Activated CD8-positive, alpha-beta memory T cell treated with anti-CD3 and anti-CD28 coated beads, Interleukin-2, amount 50 U/mL, for 4 hours (primary cell): Measurements from ENCODE around the gene ODAD2.
"Not testable (repeated sequence)": the region's sequence is repeated elsewhere in the genome, so short reads cannot be mapped to it uniquely, and the experiment has no call there.

ENCODE experiments used
- DNase-seq: peaks from one replicate; pipeline ENCODE4 v3.0.0-alpha.2; 2020

ODAD2 gene

DNA sequence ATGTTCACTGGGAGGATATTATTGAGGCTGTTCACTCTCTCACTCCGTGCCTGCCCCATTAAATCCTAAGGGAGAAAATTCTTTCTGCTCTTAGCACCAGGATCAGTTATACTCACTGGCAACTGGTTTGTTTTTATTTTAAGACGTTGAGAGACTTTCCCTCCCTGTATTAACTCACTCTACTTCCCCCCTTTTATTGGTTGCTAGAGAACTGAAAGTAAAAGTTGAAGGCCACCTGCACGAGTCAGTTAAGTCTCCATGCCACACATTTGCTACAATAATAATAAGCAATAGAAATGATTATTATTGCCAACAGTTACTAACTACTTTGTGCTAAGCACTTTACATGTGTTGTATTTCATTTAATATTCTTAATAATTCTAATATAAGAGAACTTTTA, 40.5 kb downstream of the ODAD2 start:
- DNase-seq = not testable (repeated sequence)

DNA sequence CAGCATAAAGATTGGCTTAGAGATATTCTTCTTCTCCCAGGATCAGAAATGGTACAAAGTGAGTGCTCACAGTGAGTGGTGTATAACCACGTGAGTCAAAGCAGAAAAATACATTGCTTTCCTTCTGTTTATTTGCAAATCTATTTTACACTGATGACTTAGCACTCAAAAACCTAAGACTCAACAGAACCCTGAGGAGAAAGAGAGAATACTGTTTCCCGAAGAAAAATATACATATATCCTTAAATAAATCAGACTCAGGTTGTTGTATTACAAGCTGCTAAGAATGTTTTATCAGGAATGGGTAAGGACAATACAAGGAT, 48.7 kb downstream of the ODAD2 start:
- no peak for DNase-seq

DNA sequence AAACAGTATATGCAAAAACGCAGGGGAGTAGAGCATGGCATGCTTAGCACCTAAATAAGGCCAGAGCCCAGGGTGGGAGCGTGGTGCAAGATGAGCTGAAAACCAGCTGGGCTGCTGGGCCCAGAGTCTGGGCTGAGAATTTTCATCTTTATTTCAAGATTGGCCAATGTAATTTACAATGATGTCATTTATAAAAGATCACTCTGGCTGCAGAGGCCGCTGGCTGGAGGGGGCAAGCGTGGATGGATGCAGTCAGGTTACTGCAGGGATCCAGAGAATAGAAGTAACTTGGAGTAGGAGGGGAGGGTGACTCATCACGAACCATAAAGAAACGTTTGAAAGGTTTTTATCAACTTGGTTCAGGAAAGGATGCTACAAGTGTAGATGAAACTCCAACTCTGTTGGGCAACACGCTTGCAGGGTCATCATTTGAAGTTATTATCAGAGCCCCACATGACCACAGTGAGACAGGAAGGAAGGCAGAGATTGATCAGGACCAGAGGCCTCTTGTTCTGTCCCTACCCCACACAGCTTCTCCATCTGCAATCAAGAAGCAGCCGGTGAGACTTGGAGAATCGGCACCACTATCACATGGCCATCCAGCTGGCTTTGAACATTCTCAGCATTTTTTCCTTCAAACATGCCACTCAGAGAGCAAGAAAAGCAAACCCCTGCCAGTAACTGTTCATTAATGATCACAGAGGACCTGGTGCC, 49.2 kb downstream of the ODAD2 start:
- DNase-seq = no peak

DNA sequence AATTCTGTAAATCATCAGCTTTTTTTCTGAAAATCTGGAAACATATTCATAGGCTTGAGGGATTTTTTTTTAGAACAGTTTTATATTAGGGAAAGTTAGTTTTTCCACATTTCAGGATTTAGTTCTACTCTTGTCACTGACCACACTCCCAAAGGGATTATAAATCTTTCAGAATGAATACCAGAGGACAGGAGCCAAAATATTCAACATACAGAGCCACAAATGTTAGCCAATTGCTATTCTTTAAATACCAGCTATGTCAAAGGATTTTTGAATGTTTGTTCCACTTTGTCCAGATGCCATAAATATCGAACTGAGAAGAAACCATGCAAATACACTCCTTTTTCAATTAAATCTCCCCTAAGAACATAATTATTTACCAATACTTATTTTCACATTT, 50.7 kb downstream of the ODAD2 start:
- no peak for DNase-seq

DNA sequence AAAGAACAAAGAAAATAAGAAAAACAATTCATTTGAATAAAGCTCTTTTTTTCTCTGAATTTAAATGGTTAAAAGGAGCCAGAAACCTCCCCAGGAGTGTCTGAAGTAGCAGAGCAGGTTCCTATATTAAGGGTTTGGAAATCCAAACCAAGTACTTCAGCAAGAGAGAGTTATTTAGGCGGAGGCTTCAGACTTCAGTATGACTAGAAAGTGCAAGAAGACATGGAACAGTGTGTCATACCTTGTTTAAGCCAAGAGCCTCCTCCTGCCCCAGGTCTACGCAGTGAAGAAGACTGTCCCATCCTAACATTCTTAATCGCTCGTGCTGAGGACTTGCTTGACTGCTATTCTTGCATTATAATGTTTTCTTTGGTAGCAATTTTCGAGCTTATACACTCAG, 51.3 kb downstream of the ODAD2 start:
- no peak for DNase-seq

DNA sequence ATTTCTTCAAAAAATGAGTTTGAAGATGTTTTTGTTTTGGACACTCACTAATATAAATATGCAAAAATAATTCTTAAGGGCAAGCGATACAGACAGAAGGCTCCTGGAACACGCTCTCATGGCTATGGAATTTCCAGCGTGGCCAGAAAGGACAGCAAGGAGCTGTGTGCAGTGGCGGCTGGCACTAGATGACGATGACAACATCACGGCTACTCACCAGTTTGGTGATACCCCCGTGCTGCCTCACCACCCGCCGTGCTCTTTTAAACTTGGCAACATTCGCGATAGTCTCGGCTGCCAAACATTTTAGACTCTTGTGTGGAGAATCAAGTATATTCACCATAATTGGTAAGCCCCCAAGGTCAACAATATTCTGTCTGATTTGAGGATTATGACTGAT, 54.9 kb downstream of the ODAD2 start:
- no peak for DNase-seq

DNA sequence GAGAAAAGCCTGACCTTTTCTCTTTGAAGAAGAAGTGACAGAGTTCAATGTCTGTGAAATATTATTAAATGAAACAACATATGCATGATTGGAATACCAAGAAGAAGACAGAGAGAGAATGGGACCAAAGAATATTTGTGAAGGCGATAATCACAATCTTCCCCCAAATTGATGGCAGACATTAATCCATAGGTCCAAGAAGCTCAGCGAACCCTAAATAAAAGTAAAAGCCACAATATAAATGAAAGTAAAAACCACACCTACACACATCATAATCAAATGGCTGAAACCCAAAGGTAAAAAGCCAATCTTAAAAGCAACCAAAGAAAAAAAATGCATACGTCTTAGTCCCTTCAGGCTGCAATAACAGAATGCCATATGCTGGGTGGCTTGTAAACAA, 84.0 kb downstream of the ODAD2 start:
- DNase-seq = no peak

DNA sequence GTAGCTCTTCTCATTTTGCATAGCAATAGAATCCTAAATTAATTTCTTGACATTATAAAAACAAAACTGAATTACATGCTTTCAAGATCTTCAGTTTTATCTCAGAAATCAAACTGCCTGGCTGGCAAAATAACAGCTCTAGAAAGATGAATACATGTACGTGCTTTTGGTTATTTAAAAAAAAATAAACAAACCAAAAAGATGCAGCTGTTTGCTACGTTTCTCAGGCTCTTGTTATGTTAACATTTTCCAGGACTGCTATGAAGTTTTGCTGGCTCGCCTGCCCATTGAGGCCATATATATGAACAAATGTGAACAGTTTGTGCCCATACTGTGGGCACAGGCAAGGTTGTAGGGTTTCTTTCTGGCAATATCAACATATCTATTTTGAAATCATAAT, 86.6 kb downstream of the ODAD2 start:
- DNase-seq = no peak

DNA sequence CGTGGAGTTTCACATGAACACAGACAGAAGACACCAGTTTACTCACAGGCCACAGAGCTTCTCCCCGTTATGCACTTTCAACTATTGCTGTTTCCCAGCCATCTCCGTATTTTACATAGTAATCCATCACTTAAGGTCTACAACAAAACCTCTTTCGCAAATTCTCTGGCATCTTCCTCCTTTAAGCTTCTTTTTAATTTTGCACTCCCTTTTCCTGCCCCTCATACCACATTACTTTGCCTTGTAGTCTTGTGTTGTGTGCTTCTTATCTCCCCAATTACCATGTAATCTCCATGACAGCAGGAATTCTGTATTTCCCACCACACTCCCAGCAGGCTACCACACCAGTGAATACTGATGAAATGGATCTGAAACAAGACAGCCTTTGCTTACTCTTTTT, 87.3 kb downstream of the ODAD2 start:
- DNase-seq = no peak

DNA sequence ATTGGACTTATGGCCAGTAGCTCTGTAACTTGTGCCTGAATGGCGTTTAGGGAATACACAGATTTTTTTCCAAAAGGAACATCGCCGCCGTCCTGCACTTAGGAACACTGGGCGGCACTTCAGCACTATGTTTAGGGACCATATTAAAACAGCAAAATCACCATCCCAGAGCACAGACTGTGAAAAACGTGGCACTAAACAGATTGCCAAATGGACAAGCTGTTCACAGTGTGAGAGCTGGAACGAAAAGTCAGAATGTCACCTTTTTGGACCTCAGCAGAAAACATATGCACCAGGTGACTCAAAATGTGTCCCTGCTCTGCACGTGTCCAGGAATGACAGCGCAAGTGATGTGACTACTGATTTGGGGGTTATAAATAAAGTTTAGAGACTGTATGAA, 87.9 kb downstream of the ODAD2 start:
- DNase-seq = no peak

DNA sequence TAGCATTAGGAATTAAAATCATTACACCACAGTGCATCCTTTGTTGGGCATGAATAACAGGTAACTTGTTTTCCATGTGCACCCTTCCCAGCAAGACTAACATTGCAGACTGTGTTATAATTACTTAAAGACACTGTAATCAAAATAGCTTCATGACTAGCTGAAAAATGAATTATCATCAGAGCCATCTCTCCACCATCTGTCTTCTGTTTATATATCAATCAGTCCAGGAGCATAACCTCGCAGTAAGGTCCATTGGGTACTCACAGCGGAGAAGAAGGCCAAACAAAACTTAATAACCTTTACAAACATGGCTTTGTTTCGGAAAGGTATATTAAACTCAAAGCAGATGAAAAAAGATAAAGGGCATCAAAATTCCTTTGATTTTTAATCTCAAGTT, 90.6 kb downstream of the ODAD2 start:
- no peak for DNase-seq

DNA sequence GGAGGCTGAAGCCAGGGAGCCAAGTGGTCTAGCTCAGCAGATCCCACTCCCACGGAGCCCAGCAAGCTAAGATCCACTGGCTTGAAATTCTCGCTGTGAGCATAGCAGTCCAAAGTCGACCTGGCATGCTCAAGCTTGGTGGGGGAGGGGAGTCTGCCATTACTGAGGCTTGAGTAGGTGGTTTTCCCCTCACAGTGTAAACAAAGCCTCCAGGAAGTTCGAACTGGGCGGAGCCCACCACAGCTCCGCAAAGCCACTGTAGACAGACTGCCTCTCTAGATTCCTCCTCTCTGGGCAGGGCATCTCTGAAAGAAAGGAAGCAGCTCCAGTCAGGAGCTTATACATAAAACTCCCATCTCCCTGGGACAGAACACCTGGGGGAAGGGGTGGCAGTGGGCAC, 99.4 kb downstream of the ODAD2 start:
- not testable (repeated sequence) for DNase-seq

DNA sequence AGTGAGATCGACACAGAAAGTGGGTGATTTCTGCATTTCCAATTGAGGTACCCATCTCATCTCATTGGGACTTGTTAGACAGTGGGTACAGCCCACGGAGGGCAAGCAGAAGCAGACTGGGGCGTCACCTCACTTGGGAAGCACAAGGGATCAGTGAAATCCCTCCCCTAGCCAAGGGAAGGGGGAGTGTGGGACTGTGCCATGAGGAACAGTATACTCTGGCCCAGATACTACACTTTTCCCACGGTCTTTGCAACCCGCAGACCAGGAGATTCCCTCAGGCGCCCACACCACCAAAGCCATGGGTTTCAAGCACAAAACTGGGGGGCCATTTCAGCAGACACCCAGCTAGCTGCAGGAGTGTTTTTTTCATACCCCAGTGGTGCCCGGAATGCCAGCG, 99.8 kb downstream of the ODAD2 start:
- DNase-seq = no peak

DNA sequence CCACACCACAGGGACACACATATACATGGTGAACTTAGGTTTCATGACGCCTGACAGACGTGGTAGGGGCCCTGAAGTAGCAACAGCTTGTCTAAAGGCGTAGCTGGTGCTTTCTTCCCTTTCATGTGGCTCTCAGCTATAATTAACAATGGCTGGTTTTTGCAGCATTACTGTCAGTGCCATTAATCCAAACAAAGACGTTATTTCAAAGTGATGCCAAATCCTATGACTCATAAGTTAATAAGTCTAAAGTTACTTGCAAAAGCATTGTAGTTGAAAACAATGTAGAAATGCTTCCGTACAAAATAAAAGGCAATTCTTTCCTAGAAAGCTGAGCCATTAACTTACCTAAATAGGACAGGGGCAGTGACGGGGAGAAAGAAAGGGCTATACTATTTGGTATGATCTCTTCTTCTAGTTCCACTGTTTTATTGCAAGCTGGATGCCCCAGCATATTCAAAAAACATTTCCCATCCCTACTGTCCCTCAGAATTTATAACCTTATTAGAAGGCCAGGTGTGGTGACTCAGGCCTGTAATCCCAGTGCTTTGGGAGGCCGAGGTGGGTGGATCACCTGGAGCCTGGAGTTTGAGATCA, 105.4 kb downstream of the ODAD2 start:
- DNase-seq = no peak

DNA sequence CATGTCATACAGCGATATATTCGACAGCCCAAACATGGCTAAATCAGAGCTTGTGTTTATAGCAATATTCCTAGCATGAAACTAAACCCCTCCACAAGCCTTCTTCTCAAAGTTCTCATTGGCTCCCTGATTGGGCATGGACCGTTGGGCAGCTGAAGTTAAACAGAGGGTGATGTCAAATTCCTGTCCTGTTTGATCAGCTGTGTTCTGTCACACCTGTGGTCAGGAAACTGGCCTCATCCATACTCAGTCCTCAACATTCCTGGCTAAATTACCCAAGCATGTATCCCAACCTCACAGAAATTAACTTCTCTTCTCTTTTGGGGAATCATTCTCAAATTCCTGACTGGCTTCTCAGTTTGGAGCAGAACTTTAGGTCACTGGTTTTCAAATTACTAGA, 107.9 kb downstream of the ODAD2 start:
- no peak for DNase-seq

DNA sequence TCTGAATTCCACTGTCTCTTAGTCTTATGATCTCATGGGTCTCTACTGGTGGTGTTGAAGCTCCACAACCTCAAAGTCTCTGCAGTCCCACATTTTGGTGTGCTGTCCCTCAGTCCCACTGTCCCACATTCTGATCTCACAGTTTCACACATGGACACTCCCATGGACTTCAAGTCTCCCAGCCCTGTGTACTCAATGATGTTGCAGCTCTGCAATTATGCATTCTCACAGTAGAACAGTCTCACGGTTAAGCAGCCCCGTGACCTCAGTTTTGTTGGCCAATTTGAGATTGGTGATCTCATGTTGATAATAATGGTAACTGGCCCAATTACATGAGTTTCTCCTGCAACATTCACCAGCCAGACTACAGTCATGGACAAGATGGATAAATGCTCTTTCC, 109.4 kb downstream of the ODAD2 start:
- DNase-seq = no peak

DNA sequence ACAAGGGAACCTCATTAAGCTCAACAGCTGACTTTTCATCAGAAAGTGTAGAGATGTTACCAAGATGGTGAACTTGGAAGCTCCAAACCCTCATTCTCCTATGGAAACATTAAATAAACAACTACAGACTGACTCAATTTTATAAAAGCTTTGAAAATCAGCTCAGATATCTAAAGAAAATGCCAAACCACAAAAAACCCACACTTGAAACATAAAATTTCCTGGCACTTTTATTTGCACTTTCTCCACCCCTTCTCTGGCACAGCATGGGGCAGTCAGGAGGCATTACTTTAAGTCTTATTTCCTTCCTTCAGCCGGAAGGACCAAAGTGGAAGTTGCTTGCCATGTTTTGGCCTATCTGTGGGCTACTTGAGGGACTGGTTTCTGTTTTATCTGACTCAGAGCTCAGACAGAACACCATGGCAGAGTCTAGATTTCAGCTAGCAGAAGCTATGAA, 114.7 kb downstream of the ODAD2 start:
- no peak for DNase-seq

DNA sequence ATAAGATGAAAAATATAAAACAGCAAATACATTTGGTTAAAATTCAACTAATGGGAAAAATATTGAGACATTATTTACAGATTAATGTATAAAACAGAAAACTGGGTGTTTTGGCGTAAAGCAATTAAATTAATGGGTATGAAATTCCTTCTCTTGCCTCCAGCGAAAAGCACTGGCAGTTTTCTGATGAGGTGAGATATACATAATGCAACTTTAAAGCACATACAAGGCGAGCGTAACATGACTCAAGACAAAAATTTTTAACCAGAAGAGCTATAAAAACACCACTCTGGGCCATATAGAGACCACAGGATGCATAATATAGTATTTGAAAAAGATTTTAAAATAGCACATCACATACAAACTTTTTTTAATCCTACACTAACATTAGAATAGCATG, 120.6 kb downstream of the ODAD2 start:
- no peak for DNase-seq

DNA sequence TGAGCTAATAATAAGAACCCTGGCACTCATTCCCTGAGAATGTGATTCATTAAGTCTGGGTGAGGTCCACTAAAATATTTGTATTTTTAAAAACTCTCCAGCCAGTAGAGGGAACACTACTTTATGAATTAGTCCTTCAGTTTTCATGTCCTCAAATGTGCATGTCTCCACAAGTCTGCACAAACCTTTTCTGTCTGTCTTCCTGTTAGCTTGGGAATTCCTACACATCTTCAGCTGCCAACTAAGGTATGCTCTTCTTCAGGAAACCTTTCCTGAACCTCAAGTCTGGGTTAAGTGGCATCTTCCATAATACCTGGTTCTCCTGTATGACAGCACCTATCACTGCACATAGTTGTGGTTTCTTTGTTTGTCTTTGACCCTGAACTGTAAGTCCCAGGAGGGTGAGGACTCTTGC, 133.7 kb downstream of the ODAD2 start:
- no peak for DNase-seq

DNA sequence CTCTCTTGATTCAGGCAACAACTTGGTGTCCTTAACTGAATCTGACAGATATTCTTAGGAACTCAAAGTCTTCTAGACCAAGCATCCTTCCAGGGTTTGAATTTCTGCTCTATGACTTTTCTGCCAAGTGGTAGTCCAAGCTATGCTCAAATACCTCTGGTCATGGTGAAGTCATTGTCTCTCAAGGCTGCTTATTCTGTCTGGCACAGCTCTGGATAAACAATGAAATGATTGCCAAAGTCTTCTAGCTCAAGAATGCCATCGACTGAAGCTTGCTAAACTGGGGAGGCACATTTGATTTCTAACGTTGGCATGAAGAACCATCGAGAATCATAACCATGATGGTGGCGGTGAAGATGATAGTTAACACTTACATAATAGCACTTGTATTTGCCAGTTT, 137.1 kb downstream of the ODAD2 start:
- DNase-seq = no peak

DNA sequence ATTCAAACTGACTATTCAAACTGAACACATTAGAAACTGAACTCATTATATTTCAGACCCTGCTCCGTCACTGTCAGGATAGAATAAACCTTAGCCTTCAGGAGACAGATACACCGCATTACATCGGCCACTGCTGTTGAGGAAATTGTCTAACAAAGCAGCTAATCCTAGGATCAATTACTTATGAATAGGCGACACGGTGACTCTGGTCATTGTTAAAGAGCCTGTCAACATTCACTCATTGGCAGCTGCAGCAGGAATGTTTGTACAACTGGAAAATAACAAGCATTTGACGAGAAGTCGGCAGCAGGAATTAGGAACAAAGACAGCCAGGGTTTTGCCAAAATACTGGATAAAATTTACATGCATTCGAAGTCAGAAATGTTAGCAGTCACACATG, 141.3 kb downstream of the ODAD2 start:
- DNase-seq = no peak

DNA sequence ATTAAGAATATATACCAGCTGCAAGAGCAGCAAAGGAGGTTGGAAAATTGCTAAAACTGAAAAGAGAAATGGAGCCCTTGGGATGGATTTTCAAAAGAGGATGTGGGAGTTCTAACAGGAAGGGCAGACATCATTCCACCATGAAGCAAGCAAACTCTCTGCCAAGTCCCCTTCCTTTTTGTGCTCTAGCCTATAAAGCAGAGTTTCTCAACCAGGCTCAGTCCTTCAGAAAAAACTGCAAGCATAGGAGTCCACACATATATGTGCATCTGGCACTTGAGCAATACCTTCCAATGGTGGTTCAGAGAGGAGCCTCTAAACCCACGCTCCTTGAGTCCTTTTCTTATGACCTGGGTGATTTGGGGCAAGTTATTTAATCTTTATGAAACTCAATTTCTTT, 154.7 kb downstream of the ODAD2 start:
- DNase-seq = no peak

DNA sequence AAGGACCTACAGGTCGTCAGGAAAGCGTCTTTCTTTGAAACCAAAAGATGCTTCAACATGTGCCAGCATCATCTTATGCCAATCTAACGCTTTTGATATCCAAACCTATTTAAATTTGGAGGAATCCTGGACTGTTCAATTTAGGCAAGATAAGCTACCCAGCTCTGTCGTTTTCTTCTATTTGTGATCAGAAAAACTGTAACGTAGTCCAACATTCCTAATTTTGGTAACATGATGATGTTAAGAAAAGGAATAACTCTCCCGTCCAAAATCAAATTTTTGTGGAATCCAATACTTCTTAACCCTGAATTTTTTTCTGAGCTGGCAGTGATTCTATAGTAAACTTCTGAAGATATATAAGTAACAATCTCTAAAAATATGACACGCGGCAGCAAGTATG, 160.0 kb downstream of the ODAD2 start:
- DNase-seq = no peak

DNA sequence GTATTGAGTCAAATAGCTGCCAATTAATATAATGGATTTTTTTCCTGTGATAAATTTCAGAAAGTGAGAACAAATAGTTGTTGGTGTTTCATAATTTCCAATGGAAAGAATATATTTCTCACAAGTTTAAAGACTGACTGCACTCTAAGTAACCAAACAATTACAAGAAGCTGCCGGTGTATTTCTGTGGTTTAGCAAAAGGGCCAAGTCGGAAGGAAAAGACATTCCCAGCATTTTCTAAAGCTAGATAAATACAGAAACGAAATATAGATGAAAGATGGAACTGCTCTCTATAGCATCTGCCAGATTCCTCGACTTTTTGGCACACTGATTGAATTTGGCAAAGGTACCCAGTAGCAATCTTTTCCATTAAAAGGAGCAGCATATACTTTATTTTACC, 160.5 kb downstream of the ODAD2 start:
- no peak for DNase-seq

DNA sequence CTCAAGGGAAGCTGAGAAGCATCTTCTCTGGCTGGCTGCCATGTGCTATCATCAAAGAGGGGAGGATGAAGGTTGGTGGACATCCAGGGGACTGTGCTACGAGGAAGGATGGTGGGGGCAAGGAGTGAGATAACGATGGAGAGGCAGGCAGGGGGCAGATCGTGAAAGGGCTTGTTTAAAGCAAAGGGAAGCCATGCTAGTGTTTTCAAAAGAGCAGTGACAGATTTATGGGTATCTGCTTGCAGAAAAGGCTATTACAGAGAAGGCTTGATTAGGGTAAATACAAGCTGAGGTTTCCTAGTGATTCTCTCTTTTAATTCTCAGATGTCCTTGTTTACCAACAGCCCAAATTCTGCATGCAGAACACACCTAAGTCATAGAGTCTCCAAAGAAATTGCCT, 164.4 kb downstream of the ODAD2 start:
- no peak for DNase-seq
